Right renal pelvis (tissue), 4 donors: Measurements from ENCODE around the gene FKBP14. TPM values are rescaled to one million over a fixed set of nuclear protein-coding genes. Genes with fewer than 3 reads are reported as not detected.
"Not testable (repeated sequence)": the region's sequence is repeated elsewhere in the genome, so short reads cannot be mapped to it uniquely, and the experiment has no call there.

Experiments
- DNase-seq, 4 donors: peaks; one replicate each; pipeline ENCODE4 v3.0.0-alpha.2; 2013; ENCODE audit warnings: low read depth in 4 of 4, low spot score in 3 of 4, missing footprints in 1 of 4
- polyA plus RNA-seq, 4 donors: library from polyadenylated mRNA; unstranded; fragments of 120-200 nt; gene quantifications; one replicate each; pipeline ENCODE4 v1.2.1, GENCODE V29; 2013; ENCODE audit not compliant: insufficient read length in 4 of 4

FKBP14 gene
- polyA plus RNA-seq, 4 donors, result 21.6 to 25.5 (median 23.3) TPM

GRCh38 chr7:29965030-29965429, 61.5 kb downstream of the FKBP14 start:
- no peak for DNase-seq

GRCh38 chr7:29962035-29962434, 64.5 kb downstream of the FKBP14 start:
- no peak for DNase-seq

GRCh38 chr7:29961611-29962010, 64.9 kb downstream of the FKBP14 start:
- not testable (repeated sequence) for DNase-seq

Other genes starting within 250 kb of the FKBP14 start
- gene WIPF3, start 220.2 kb downstream of the FKBP14 start, polyA plus RNA-seq, result 1 to 10 TPM; 5.2 to 6.0 (median 5.3) TPM
- 10 to 100 TPM; 60.7 to 71.0 (median 67.1) TPM for gene SCRN1, start 36.9 kb downstream of the FKBP14 start, polyA plus RNA-seq
- 10 to 100 TPM; 16.5 to 19.4 (median 18.0) TPM for gene PLEKHA8, start 1.7 kb upstream of the FKBP14 start, polyA plus RNA-seq
- 10 to 100 TPM; 81.6 to 94.8 (median 93.2) TPM for gene MTURN, start 108.3 kb upstream of the FKBP14 start, polyA plus RNA-seq